GM21576 (cell line): ENCODE data around the gene POLDIP2.

ENCODE experiments used
- ATAC-seq: cut with Tn5 transposase; IDR thresholded peaks from one replicate; pipeline ENCODE4 v1.9.1; 2021; ENCODE audit warnings: mild to moderate bottlenecking, moderate library complexity; ENCODE audit not compliant: unreplicated experiment

The POLDIP2 gene, protein sequence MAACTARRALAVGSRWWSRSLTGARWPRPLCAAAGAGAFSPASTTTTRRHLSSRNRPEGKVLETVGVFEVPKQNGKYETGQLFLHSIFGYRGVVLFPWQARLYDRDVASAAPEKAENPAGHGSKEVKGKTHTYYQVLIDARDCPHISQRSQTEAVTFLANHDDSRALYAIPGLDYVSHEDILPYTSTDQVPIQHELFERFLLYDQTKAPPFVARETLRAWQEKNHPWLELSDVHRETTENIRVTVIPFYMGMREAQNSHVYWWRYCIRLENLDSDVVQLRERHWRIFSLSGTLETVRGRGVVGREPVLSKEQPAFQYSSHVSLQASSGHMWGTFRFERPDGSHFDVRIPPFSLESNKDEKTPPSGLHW

DNA sequence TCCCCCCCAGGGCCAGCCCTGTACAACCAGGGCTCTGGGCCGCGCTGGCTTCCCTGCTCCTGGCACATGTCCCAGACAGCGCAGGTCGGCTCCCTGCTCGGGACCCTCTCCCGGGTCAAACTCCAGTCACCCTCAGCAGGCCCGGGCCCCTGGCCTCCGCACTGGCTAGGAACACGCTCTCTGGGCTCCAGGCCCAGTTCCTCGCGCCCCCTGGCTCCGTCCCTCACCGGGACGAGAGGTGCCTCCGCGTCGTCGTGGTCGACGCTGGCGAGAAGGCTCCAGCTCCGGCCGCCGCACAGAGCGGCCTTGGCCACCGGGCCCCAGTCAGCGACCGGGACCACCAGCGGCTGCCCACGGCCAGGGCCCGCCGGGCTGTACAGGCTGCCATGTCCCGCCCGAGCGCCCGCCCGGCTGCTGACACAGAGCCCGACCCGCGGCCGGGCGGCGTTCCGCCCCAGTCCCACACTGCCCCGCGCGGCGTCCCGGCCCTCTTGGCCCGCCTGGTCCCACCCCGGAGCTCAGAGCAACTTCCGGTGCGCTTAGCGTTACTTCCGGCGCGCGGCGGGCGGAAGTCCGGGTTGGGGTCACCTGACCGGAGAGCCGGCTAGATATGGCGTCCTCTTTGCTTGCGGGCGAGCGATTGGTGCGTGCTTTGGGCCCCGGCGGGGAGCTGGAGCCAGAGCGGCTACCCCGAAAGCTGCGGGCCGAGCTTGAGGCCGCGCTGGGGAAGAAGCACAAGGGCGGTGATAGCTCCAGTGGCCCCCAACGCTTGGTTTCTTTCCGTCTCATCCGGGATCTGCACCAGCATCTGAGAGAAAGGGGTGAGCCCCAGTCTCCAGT lies at the start of gene POLDIP2:
TSS of gene POLDIP2 (minus strand) at position 467 of the 840 bp plus-strand sequence. CDS start at position 388, 79 bp downstream.
- peak; percentile 87 for ATAC-seq

DNA sequence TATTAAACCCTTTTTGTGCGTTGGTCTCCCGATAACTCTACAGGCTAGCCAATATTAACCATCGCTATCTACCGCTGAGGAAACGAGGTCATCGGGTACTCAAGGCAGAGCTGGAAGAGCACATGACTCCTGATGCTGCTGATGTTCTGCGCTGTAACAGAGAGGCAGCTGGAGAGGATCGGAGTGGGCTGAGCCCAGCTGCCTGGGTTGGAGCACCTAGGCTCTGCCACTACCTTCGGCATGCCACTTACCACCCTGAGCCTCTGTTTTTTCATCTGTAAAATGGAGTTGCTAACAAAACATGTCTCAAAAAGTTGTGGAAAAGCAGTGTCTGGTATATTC lies 49.1 kb upstream of the POLDIP2 start:
- no peak for ATAC-seq

DNA sequence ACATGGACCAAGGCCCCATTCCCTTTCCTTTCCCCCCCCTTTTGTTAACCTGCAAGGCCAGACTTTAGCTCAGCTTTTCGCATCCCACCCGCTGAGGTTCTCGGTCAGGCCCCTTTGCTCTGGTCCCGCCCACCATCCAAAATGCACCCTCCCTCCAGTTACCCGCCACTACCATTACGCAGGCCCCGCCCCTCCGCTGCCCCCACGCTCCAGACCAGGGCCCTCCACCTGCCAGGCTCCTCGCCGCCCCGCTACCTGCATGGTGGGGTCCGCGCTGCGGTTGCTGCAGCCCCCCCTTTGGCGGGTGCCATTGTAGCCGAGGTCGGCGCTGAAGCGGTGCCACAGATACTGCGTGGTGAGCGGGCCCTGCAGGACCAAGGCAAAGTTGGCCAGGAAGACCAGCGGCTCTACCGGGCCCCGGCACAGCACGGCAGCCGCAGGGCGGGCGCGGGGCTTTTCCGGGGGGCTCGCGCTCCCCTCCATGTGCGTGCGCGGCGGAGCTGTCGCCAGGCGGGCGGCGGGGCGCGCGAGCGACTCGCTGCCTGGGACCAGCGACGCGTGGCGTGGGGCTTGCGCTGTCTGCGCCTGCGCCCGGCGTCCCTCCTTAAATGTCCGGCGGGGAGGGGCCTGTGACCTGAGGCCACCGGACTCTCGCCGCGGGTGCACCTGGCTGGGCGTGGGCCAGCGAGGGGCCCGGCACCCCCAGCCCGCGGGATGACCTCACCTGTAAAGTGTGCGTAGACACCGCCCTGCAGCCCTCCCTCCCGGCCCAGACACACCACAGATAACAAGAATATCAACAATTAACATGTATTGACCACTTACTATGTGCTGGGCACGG lies 48.5 kb upstream of the POLDIP2 start, which contains the start of gene SLC46A1:
TSS of gene SLC46A1 (minus strand) at position 581 of the 841 bp plus-strand sequence. CDS start at position 483, 98 bp downstream.
- ATAC-seq: no peak

DNA sequence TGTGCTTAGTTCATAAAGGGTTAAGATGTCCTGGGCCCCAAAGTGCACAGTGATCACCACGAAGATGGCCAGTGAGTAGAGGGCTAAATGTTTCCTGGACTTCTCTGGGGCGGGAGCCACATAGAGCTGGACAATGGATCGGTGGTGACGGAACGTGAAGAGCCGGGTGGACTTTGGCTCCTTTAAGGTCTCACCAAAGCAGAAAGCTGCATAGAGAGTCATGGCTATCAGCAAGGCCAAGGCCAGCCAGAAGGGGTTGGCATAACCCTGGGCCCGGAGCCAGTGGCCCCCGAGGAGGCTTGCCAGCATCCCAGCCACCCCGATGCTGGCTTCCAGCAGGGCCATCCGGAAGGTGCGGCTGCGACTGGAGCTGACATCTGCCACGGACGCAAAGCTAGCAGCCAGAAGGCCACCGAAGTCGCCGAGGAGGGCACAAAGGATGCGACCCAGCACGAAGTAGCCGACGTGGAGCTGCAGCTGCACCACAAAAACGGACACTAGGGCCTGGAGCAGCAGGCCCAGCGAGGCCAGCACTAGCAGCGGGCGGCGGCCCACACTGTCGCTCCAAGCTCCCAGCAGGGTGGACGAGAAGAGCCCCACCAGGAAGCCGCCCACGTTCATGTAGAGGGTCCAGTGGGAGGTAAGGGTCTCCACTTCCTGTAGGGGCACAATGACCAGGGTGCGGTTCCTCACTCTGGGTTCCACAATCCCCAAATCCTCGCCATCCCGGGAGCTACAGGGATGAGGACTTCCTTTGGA lies 47.7 kb upstream of the POLDIP2 start:
- no peak for ATAC-seq

DNA sequence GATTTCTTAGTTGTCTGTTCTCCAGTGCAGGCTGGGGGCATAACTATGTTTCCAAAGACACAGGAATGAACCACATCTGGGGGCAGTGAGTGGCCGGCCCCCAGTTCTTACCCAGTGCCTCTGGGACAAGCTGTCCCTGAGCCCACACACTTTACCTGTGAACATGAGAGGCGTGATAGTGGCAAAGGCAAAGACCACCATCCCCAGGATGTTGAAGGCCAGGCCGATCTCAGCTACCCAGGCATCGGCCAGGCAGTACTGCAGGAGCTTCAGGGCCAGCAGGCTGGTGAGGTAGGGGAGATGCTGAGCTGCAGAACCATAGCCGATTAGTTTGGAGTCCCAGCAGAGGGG lies 47.1 kb upstream of the POLDIP2 start:
- no peak for ATAC-seq

DNA sequence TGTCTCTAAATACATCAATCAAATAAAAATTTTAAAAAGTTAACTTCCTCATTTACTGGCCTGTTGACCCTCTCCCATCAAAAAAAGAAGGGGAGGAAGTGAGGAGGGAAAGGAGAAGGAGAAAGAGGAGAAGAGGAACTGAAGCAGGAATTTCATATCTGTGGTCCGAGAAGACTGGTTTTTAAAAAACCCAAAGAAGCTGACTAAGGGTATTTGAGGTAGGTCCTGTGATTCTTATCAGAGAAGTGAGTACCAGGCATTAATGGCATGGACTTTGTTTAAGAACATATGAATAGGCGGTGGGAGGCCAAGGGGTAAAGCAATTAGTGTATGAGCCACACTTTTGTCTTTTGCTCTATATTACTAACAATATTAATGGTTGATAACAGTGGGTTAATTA lies 46.7 kb upstream of the POLDIP2 start:
- ATAC-seq: no peak

DNA sequence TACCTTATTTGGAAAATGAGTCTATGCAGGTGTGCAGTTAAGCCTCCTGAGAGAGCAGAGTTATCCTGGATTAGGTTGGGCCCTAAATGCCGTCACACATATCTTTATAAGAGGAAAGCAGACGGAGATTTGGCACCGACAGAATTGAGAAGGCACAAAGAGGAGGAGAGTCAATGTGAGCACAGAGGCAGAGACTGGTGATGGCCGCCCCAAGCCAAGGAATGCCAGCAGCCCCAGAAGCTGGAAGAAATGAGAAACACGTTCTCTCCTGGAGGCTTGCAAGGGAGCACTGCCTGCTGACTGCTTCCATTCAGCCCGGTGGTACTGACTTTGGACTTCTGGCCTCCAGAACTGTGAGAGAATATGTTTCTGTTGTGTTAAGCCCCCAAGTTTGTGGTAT lies 45.5 kb upstream of the POLDIP2 start:
- no peak for ATAC-seq

DNA sequence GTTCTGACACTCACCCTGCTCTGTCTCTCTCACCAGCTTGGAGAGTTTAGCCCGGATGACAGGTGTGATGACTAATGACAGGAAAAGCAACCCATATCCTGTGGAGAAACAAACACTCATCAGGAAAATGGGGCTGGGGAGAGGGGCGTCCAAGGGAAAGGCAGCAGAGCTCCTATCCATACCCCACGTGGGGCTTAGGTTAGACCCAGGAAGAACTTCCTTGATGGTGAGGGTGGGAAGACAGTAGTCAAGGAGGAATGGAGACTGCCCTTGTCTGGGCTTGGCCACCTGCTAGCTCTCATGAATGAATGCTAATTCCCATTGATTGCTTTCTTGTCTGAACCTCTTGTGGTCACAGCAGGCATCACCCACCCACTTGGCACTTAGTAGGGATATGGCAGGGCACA lies 44.9 kb upstream of the POLDIP2 start:
- no peak for ATAC-seq

DNA sequence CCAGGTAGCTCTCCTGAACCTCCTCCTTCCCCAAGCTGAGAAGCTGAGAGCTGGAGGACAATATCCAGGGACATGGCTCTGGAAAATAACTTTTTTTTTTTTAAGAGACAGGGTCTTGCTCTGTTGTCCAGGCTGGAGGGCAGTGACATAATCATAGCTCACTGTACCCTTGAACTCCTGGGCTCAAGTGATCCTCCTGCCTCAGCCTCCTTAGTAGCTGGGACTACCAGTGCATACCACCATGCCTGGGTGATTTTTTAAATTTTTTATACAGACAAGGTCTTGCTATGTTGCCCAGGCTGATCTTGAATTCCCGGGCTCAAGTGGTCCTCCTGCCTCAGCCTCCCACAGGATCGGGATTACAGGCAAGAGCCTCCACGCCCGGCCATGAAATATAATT lies 42.5 kb upstream of the POLDIP2 start:
- ATAC-seq: no peak

DNA sequence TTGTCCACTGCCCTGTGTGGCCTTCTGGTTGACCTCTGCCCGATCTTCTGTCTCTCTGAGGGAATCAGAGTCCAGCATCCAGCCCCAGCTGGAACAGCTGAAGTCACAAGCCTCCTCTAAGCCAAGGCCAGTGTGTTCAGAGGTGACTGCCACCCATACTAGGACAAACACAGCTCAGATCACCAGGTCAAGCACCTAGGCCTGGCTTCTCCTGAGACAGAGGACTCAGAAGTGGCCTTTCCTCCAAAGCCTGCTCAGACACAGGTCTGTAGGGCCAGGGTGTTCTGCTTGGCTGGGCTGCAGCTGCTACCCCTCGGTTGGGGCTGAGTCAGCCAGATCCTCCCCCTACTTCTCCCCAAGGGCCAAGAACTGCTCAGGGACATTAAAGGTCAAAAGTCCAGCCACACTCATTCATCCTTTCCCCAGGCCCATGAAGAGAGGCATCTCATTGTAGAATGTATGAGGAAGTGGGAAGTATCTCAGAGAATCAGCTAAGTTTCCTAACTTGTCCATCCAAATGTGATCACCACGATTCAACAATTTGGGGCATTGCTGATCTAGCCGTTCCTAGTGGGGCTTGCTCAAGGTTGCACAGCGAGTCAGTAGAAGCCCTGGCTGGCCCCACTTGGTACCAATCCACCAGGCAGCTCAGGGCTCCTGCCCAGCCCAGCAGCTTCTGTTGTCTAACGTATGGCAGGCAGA lies 41.1 kb upstream of the POLDIP2 start:
- no peak for ATAC-seq

DNA sequence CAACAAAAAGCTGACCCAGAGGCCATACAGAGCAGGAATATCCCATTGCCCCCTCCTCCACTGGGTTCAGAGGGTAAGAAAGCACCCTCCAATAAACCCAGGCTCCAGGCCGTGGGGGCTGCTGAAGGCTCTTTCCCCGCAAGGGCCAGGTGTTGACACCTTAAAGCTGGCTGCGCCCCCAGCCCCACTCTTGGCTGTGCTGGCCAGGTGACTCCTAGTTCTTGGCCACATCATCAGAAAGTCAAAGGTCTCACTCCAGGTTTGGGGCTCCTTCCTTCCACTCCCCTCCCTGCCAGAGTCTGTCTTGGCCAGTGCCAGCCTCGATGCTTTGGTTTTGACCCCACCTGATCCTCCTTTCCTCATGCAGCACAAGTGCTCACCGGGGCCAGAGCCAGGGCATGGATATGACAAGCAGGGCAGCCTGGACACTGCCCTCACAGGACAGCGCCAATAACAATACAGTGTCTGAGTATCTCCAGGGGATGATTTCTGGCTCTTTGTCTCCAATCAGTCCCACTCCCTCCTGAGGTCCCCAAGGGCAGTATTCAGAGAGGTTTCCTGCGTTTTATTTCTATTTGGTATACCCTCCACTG lies 40.5 kb upstream of the POLDIP2 start:
- no peak for ATAC-seq

DNA sequence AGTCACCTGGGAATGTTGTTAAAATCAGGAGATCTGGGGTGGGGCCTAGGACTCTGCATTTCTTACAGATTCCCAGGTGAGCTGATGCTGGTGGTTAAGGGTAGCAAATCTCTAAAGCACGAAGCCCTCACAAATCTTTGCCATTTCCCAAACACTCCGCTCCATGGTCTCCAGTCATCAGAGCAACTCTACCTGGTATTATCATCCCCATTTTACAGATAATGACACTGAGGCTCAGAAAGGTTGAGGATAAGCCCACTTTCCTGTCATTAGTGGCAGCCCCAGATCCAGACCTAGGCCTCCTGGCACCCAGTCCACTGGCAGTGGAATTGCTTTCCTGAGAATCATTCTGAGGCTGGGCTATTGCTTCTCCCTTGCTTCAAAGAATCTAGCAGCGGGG lies 39.9 kb upstream of the POLDIP2 start:
- ATAC-seq: no peak

DNA sequence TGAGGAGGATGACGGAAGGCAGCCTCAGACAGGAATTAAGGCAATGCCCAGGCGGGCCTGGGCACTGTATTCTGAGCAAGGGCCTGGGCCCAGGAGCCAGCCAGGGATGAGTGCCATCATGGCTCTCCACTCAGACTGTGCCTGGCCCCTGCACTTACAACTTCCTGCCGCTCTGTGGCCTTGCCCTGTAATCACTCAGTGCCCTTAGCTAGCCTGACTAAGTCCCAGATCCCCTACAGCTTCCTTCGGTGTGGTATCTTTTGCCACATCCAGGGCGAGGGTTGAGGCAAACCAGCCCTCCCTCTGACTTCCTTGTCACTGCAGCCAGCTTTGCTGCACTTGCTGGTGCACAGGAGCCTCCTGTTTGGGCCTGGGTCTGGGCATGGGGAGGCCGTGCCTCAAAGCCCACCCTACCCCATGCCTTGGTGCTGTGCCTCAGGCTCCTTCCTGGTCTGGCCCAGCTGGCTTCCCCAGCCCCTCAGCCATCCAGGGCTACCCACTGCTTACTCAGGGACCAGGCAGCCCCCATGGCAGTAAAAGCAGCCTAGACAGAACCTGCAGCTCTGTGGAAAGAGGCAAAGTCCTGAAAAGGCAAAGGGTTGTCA lies 39.4 kb upstream of the POLDIP2 start:
- no peak for ATAC-seq

DNA sequence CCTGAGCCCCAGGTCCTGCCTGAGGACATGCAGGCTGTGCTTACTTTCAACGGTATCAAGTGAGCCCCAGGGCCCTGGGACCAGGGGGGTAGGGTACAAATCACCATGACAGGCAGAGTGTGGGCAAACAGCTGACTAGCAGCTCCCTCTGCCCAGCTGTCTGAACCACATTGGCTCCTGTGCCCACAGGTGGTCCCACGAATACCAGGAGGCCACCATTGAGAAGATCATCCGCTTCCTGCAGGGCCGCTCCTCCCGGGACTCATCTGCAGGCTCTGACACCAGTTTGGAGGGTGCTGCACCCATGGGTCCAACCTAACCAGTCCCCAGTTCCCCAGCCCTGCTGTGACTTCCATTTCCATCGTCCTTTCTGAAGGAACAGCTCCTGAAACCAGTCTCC lies 38.6 kb upstream of the POLDIP2 start:
- ATAC-seq: no peak

DNA sequence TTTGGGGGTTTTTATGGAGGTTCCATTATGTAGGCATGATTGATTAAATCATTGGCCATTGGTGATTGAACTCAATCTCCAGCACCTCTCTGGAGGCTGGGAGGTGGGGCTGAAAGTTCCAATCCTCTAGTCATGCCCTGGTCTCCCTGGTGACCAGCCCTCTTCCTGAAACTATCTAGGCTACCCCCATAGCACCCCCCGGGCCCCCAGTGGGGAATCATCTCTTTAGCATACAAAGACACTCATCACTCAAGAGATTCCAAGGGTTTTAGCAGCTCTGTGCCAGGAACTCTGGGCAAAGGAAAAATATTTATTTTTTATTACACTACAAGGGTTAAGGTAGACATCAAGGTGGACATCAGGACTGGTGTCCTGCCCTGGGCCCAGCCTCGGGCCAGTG lies 38.1 kb upstream of the POLDIP2 start:
- ATAC-seq: no peak

DNA sequence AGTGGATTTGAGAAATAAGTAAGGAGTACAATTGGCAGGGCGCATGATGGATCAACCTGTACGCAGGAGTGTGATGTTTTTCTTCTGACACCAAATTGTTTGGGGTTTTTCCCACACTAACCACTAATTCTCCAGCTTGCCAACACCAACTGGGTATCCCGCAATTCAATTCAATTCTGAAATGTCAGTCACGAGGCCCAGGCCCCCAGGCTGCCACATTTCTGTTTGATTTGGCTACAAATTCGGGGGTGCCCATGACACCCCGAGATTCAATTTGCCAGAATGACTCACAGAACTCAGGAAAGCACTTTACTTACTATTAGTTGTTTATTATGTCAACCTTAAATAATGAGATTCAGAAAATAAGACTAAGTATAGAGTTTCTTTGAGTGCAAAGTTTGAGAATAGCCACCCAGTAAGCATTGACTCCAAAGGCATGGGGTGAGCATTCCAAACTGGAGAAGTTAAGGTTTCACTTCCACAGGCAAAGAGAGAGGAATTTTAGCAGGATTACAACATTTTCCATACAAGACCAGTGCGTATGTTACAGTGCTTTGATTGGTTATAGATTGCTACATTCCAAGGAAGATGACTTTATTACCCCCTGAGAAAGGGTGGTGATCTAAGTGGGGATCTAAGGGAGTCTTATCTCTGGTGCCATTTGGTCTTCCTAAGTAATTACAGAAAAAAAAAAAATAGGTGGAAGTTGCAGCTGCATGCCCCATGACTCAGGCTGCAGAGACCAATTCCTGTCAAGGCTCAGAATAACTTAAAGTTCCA lies 37.2 kb upstream of the POLDIP2 start:
- no peak for ATAC-seq

DNA sequence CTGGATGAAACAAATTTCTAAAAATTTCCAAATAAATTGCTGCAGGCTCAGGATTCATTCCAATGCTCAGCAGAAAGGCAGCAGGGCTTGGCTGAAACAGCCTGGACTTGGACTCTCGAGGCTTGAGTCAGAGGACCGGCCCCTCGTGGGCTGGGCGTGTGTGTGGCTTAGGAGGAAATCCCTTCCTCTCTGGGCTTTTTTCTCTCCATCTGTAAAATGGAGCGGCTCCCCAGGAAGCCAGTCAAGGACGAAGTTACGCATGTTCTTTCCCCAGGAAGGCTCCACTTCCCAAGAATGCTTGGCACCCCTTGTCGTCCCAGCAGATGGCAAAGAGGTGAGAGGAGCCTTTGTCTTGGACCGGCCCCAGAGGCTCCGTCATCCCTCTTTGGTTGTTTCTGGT lies 35.2 kb upstream of the POLDIP2 start:
- ATAC-seq: no peak

DNA sequence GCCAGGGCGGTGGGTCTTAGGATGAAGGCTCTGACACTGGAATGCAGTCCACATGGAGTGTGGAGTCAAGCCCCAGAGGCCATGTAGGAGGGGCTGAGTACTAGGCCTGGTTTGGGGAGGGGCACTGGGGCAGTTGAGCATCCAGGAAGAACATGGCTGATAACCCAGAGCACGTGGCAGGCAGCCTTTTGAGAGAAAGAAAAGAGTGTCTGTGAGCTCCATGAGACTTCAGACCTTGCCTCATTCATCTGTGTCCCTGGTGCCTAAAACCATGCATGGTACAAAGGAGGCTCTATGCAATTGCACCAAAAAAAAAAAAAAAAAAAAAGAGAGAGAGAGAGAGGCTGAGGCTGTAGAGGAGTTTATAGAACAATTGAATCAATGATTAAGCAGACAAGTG lies 34.1 kb upstream of the POLDIP2 start:
- no peak for ATAC-seq
